HFF-Myc (cell line): ENCODE data around the gene RAB36.

Source experiments
- DNase-seq: peaks from one replicate; pipeline ENCODE4 v3.0.0-alpha.2; 2011; ENCODE audit warnings: low read depth; ENCODE audit errors: extremely low read depth
- H3K4me3 ChIP-seq: replicated peaks from 2 replicates; pipeline ENCODE4 v1.5.1; 2011; ENCODE audit warnings: low read depth, mild to moderate bottlenecking, control low read depth, low read length
- CTCF ChIP-seq: IDR thresholded peaks from 2 replicates; pipeline ENCODE4 v1.5.1; 2012; ENCODE audit warnings: mild to moderate bottlenecking, low read depth, low read length, control low read depth; ENCODE audit errors: missing control alignments

Gene RAB36

GRCh38 chr22:23109079-23109347, 36.3 kb upstream of the RAB36 start:
- H3K4me3 ChIP-seq, result no peak overlapping the region
- TF ChIP-seq CTCF, result no peak
- no peak for DNase-seq

- TF ChIP-seq CTCF, result no peak
- H3K4me3 ChIP-seq, result no peak overlapping the region
- DNase-seq, result no peak
Observed at GRCh38 chr22:23109441-23109978, 35.8 kb upstream of the RAB36 start.

GRCh38 chr22:23110190-23110921, 34.9 kb upstream of the RAB36 start:
- no peak overlapping the region for H3K4me3 ChIP-seq
- TF ChIP-seq CTCF, result no peak
- DNase-seq, result no peak

GRCh38 chr22:23110922-23111527, 34.3 kb upstream of the RAB36 start:
- DNase-seq, result no peak
- no peak for TF ChIP-seq CTCF
- H3K4me3 ChIP-seq, result no peak overlapping the region

- no peak overlapping the region for H3K4me3 ChIP-seq
- DNase-seq, result no peak
- TF ChIP-seq CTCF, result no peak
Observed at GRCh38 chr22:23112472-23113012, 32.7 kb upstream of the RAB36 start.

GRCh38 chr22:23113067-23113846, 32.0 kb upstream of the RAB36 start:
- no peak for TF ChIP-seq CTCF
- H3K4me3 ChIP-seq, result no peak overlapping the region
- peak; percentile 46 for DNase-seq
